Measurements from ENCODE around the gene ROCK2.
"Not testable (repeated sequence)": the region's sequence is repeated elsewhere in the genome, so short reads cannot be mapped to it uniquely, and the experiment has no call there.

Gene ROCK2

DNA sequence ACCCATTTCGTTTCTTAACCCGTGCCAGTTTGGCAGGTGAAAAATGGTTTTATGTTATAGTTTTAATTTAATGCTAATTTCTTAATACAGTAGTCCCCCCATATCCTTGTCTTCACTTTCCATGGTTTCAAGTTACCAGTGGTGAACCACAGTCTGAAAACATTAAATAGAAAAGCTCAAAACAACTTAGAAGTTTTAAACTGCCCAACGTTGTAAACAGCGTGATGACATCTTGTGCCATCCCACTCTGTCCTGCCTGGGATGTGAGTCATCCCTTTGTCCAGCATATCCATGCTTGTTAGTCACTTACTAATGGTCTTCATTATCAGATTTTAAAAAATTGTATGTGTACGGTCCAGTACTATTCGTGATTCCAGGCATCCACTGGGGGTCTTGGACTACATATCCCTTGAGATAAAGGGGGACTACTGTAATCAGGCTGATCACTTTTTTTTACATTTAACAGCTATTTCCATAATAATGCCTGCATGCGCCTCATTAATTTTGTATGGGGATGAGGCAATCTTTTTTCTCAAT is 157.3 kb downstream of the ROCK2 start:
- no peak for DNase-seq (ENCODE audit: low read depth in 2 of 3, low spot score in 1 of 3)

DNA sequence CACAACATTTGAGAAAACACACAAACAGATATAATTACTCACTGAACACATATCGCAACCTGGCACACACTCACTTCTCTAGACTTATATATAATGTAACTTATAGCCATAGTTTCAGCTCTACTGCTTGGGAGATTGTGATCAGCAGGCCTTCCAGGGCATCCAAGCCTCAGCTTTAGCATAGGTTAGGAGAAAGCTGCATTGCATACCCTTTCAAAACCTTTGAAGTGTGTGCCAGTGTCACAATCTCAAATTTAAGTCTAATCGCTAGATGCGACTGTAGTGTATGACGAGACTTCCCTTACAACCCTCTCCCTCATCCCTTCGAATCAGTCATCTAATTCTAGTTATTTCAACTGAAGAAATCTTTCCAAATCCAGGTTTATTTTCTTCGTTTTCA is 158.3 kb downstream of the ROCK2 start:
- DNase-seq (ENCODE audit: low read depth in 2 of 3, low spot score in 1 of 3), result no peak

DNA sequence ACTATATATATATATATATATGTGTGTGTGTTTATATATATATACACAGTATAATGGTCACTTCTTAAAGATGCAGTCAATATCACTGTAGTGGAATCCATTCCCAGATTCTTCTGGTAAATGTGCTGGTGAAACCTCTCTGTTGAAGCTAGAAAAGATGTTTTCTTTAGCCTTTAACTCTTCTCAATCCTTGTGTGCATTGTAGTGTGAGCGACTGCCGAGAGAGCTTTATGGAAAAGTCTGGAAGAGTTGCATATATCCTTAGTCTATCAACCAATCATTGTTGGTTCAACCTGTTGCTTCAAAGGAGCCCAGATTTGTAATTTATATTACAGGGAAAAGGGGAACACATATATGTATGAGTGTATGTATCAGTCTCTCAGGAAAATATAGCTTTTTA is 161.5 kb downstream of the ROCK2 start:
- DNase-seq (ENCODE audit: low read depth in 2 of 3, low spot score in 1 of 3), result no peak

DNA sequence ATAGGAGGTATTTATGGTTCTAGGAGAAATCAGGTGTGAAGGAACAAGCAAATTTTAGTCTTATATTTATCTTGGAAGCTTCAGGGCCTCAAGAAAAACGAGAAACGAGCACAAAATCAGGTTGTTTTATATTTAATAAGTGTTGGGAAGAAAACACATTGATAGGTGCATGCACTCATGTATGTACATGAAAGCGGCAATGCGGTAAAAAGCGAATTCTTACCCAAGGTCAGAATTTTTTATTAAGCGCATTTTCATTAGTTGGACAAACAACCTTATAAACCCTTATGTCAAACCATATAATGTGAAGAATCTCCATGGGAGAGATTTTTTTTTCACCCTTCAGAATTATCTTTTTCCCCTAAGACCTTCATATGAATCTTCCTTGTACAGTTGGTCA is 163.8 kb downstream of the ROCK2 start:
- DNase-seq (ENCODE audit: low read depth in 2 of 3, low spot score in 1 of 3), result no peak

DNA sequence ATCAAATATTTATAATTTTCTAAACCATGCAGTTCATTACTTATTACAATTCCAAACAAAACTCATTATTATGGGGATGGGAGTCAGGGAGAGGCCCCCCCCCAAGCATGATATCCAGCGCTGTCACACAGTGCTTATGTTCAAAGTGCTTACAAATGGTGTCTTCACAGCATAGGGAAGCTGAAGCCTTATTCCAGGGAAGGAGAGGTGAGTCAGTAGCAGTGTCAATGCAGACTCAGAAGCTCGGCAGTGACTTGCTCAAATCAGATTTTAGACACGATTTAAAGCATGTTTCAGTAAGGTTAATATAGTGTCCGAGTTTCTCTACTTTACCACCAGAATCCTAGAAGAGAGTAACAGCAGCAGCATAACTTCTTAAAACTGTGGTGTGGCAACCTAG is 164.5 kb downstream of the ROCK2 start:
- DNase-seq (ENCODE audit: low read depth in 2 of 3, low spot score in 1 of 3), result no peak

DNA sequence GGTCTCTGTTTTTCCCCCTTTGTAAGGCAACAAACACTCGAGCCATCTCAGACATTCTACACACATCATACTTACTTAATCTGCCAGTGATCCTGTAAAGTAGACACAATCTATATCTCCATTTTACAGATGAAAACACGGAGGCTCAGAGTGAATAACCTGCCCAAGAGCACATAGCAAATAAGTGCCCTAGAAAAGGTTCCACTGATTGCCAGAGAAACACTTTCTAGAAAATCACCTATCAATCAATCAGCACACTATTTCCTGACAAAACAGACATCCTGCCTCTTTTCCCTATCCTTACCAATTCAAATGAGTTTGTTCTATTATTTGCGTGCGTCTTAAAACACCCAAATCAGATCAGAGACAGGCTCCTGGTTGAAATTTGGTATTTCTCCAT is 165.2 kb downstream of the ROCK2 start:
- no peak for DNase-seq (ENCODE audit: low read depth in 2 of 3, low spot score in 1 of 3)

DNA sequence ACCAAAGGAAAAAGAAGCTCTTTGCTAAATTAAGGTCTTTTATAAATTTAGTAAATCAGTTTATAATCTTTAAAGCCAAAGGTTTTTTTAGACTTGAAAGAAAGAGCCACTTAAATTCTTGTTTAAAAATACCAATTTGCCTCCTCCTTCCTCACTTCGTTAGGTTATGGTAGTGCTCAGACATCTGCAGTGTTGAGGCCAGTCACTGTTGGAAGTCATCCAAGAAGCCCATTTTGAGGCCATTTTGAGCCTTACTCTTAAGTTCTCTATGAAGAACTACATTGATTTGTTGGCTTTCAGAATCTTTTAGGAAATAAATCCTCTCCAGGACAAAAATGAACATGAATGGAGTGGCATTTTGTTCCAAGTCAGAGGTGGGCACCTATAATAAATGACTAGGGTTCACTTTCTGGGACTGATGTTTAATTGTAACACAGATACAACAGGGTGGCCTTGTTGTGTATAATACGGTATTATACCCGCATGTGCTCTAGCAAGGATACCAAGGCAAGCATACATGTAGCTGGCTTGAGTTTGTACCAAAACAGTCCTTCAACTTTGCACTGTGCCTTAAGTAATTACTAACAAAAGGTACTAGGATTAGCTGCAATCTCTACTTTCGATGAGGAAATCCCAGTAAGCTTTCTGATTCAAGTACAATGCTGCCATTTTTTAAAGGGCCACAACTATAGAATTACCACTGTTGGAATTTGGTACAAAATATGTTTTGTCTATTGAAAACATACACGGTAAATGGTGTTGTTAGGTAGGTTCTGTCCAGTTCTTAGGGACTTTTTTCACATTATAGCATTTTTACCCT is 166.4 kb downstream of the ROCK2 start:
- DNase-seq (ENCODE audit: low read depth in 2 of 3, low spot score in 1 of 3), result no peak

DNA sequence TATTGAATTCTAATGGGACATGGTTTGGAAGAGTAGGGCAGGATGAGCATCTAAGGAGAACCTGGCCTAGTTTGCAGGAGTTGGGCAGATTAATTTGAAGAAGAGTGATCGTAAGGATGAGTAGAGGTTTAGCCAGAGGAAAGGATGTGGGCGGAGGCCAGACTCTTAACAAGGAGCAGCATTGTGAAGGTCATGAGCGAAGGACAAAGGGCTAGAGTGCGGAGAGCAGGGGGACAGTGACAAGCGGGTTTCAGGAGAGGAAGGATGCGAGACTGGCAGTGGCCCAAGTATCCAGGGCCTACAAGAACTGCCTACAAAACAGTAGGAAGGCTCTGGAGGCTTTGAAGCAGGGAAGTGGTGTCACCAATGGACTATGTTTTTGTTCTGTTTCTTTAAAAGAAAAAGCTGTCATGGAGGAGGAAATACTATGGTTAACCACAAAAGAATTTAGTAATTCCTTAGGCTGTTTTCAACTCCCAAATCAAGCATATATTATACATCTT is 169.1 kb downstream of the ROCK2 start:
- DNase-seq (ENCODE audit: low read depth in 2 of 3, low spot score in 1 of 3), result no peak

DNA sequence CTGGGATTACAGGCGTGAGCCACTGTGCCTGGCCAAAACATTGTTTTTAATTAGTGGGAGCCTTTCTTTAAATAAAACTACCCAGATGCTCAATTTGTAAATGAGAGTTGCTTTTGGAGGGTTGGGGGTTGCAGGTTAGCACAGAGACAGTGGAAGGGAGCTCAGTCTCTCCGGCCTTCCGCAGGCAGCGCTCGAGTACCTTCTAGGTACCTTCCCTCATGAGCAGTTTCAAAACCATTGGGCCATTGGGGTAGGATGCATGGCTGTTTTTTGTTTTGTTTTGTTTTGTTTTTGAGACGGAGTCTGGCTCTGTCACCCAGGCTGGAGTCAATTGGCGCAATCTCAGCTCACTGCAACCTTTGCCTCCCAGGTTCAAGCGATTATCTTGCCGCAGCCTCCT is 170.2 kb downstream of the ROCK2 start:
- DNase-seq (ENCODE audit: low read depth in 2 of 3, low spot score in 1 of 3), result no peak

DNA sequence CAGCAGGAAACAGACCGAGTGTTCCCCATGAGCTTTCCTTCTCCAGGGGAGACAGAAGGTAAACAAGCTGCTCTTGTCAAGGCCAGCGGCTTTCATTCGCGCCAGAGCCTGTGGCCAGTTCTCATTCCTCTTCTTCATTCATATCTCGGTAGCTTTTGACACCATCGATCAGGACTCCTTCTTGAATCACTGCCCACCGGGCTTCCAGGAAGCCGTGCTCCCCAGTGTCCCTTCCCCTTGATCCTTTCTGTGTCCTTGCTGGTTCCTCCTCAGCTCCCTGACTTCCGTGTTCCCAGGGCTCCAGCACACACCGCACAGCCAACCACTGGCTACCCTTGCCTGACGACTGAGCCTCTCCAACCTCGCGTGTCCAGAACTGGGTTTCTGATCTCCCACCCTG is 175.1 kb downstream of the ROCK2 start:
- DNase-seq (ENCODE audit: low read depth in 2 of 3, low spot score in 1 of 3), result no peak

DNA sequence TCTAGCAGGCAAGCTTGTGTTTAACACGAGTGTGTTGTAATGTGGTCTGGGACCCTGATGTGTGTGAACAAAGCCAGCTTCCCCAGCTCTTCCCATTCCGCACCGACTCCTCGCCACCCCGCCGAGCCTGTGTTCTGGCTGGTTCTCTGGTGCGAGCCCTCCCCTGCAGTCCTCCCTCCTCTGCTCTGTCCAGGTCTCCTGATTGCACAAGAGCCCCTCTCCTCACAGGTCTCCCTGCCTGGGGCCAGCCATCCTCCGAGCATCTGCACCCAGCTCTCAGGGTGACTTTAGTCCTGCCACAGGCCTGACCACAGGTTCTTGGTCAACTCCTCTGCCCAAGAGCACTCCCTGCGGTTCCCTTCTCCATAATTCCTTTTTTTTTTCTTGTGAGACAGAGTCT is 175.9 kb downstream of the ROCK2 start:
- DNase-seq (ENCODE audit: low read depth in 2 of 3, low spot score in 1 of 3), result no peak

DNA sequence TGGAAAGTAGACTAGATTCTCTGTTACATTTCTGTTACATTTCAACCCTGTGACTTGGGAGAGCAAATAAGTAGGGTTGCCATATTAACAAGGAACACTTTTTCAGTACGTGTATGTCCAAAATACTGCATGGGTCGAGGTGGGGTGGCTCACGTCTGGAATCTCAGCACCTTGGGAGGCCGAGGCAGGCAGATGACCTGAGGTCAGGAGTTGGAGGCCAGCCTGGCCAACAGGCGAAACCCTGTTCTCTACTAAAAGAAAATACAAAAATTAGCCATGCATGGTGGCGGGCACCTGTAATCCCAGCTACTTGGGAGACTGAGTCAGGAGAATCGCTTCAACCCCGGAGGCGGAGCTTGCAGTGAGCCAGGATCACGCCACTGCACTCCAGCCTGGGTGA is 178.0 kb downstream of the ROCK2 start:
- no peak for DNase-seq (ENCODE audit: low read depth in 2 of 3, low spot score in 1 of 3)

DNA sequence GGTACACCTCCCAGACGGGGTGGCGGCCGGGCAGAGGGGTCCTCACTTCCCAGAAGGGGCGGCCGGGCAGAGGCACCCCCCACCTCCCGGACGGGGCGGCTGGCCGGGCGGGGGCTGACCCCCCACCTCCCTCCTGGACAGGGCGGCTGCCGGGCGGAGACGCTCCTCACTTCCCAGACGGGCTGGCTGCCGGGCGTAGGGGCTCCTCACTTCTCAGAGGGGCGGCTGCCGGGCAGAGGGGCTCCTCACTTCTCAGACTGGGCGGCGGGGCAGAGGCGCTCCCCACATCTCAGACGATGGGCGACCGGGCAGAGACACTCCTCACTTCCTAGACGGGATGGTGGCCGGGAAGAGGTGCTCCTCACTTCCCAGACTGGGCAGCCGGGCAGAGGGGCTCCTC is 179.4 kb downstream of the ROCK2 start:
- not testable (repeated sequence) for DNase-seq (ENCODE audit: low read depth in 2 of 3, low spot score in 1 of 3)

DNA sequence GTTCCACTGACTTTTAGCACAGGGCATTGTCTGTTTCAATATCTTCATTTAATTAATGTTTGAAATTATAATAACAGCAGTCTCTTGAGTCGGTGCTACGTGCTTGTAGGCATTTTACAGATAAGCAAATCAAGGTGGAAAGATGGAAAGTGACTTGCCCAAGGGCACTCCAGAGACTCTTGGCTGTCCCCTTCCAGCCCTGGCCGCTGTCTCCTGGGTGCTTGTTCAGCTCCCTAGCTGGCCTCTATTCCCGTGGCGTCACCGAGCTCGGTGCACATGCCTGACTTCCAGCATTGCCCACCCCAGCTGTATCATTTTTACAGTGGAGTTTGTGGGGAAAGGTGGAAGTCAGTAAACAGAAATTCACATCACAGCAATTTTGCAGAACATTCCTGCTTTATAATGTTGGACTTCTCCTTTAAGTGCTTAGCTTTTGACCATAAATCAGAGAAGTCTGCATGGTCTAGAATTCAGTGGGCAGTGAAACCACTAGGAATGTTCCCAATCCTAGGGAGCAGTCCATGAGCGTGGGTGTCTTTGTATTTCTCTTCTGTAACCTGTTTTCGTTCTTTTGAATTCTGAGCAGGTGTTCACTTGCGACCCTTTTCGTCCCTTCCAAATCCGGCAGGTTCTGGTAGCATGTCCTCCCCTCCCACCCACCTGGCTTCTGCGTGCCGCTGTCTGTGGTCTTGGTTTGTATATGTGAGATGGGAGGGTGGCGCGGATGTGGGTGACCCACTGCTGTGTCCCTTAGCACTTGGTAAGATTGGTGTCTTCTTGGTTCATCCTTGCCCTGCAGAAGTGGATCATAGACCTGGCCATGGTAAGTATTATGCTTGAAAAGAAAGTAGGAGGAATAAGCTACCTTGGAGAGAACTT is 180.8 kb downstream of the ROCK2 start:
- no peak for DNase-seq (ENCODE audit: low read depth in 2 of 3, low spot score in 1 of 3)

DNA sequence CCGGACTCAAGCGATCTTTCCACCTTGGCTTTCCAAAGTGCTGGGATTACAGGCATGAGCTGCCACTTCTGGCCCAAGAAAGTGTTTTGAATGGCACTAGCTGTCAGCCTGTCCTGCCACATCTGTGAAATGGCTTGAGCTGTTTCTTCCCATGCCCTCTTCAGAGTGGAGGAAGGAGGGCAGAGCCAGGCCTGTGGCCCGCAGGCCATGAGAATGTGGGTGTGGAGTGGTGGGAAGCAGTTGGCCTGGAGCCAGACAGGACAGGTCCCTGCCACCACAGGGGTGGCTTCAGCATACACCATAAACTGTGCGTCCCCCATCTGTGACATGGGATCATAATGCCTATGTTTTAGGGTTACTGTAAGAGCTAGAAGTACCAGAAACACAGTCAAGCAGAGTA is 182.7 kb downstream of the ROCK2 start:
- no peak for DNase-seq (ENCODE audit: low read depth in 2 of 3, low spot score in 1 of 3)

DNA sequence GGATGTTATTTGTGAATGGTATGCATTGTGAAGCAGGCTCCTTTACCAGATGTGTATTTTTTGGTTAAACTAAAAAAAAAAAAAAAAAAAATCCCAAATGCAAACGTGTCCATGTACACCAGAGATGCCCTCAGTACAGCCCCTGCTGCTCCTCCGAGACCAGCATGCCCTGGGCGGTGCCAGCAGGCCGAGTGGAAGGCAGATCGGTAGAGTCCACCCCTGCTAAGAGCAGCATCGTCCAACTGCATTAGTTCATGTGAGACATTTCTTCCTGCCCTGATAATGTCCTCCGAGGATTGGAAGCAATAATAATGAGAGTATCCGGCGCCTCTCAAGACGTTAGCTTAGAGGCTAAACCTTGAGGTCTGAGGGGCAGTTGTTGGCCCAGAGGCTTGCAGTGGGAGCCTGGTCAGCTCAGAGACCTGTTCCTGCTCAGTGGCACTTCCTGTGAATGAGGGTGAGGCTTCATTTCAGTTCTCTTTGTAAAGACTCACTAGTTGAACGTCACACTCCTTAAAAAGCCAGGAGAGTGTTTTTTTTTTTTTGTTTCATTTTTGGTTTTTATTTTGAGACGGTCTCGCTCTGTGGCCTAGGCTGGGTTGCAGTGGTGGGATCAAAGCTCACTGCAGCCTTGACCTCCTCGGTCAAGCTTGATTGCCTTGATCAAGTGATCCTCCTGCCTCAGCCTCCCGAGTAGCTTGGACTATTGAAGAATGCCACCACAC is 183.5 kb downstream of the ROCK2 start:
- DNase-seq (ENCODE audit: low read depth in 2 of 3, low spot score in 1 of 3), result no peak

DNA sequence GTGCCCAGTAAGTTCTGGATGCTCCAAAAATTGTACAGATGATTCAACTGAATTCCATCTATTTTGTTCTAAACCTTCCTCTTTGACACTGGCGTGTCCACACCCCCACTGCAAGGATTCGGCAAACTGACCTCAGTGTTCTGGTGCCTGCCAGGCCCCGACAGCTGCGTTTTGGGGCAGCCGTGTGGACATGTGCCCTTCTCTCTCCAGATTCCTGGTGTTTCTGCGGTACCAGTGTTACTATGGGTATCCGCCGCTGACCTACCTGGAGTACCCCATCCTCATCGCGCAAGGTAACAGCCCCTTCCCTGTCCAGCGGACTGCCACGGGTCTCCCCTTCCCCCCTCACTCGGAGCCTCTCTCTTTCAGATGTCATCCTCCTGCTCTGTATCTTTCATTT is 184.2 kb downstream of the ROCK2 start:
- DNase-seq (ENCODE audit: low read depth in 2 of 3, low spot score in 1 of 3), result no peak

DNA sequence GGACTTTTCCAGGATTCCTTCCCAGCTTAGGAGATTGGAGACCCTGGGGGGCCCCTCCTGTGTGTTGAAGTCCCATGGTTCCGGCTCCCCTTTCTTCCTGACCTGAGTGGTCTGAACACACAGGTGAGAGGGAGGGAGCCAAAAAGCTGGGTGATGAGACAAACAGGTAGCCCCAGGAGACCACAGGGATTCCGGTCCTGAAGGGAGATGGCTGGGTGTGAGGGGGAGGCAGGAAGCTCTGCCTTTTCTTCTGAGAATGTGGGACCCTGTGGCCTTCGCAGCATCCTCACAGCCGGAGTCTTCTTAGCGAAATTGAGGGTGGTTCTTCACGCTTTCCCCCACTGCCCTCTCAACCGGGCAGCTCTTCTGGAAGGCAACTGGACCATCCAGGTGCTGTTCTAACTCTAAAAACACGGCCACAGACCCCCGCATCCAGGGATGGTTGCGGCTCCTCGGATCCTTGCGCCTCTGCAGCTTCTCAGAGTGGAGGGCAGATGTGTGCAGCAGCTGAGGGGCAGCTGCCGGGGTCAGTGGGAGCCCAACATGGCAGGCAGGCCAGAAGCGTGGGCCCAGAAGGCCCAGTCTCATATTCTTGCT is 184.8 kb downstream of the ROCK2 start:
- DNase-seq (ENCODE audit: low read depth in 2 of 3, low spot score in 1 of 3), result no peak

DNA sequence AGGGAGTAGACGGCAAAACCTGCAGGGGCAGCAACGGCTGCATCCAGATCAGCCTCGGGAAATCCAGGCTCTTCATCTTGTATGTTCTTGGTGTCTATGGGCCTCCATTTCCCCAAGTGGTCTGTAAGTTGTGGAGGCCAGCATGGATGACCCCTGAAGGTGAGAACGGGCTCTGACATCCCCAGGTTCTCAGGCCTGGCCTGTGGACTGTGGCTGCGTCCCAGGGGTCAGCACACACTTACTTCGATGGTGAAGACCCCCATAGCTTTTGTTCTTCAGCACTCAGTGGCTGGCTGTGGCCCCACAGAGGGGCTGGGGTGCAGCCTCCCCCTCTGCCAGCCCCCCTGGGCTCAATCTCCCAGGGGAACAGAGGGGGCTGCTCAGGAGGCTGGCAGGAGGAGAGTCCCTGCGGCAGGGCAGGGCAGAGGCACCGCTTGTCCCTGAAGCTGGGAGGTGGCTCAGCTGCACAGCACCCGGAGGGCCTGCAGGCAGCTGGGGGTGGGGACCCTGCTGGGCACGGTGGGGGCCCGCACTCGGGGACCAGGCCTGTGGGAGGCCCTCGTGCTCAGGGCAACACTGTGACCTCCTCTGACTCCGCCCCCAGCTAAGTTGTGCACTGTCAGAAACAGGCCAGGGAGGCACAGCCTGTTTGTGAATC is 185.4 kb downstream of the ROCK2 start:
- no peak for DNase-seq (ENCODE audit: low read depth in 2 of 3, low spot score in 1 of 3)

DNA sequence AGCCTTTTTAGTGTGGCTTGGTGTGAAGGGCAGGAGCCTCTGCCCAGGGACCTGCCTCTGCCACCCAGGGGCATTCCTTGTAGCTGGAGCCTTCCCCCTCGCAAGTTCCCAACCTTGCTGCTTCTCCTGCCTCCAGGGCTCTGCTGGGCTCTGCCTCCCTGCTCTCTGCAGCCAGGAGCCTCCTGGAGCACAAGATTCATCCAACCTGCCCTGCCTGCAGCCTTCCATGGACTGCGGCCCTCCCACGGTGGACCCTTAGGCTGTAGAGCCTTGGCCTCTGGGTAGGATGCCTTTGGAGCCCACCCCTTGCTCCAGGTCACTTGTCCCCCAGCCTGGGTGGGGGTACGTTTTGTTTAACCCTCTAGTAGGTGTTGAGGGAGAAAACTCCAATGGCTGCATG is 186.7 kb downstream of the ROCK2 start:
- DNase-seq (ENCODE audit: low read depth in 2 of 3, low spot score in 1 of 3), result no peak

Measured in stimulated activated CD4-positive, alpha-beta T cell treated with anti-CD3 and anti-CD28 coated beads, Interleukin-12 subunit alpha, Interleukin-12 subunit beta, amount 100 ng/mL, for 48 hours (primary cell).